GM12878 (cell line): Measurements from ENCODE around the gene COL26A1. TPM values are rescaled to one million over a fixed set of nuclear protein-coding genes. Genes with fewer than 3 reads are reported as not detected.

ENCODE experiments used
- ATAC-seq: fragments of 200-7000 bp; cut with Tn5 transposase; 3 replicates; pipeline ENCODE4 v1.9.1; 2020; ENCODE audit warnings: mild to moderate bottlenecking, moderate library complexity
- BruUV-seq: library from RNA; stranded (reverse); fragments of 400-500 nt; replicated peaks from 2 replicates; lab custom pipeline; 2021; lab: Mats Ljungman, UMichigan
- CTCF ChIA-PET: fragments of 300-600 bp; sonication (Branson Sonifier 250); formaldehyde crosslinking; extraction: SDS; loops from one replicate; lab custom pipeline; 2021; ENCODE audit warnings: inconsistent platforms; lab: Yijun Ruan, JAX
- POLR2A ChIA-PET: fragments of 350-600 bp; formaldehyde crosslinking; extraction: SDS; loops from one replicate; lab custom pipeline; 2021; ENCODE audit warnings: inconsistent platforms; lab: Charles Lee
- RAD21 ChIA-PET: fragments of 300-600 bp; sonication (Branson Sonifier 250); formaldehyde crosslinking; loops from one replicate; lab custom pipeline; 2023; ENCODE audit warnings: antibody characterized with exemption; ENCODE audit not compliant: unreplicated experiment; lab: Charles Lee
- SMC1A ChIA-PET: fragments of 300-600 bp; sonication (Branson Sonifier 250); formaldehyde crosslinking; loops from one replicate; lab custom pipeline; 2023; ENCODE audit not compliant: unreplicated experiment, uncharacterized antibody; lab: Charles Lee
- DNase-seq: peaks from one replicate; pipeline ENCODE4 v3.0.0-alpha.2; 2011; ENCODE audit warnings: low read depth, low spot score
- FAIRE-seq: peaks from 3 replicates; lab custom pipeline; 2011; peaks lifted over from hg19 to GRCh38; lab: Jason Lieb, UNC
- H2AFZ ChIP-seq: 2 replicates; pipeline ENCODE4 v1.6.0; 2011; ENCODE audit warnings: low read depth, low read length, control low read depth; ENCODE audit not compliant: control insufficient read depth
- H3K27ac ChIP-seq: 2 replicates; pipeline ENCODE4 v1.5.1; 2011; ENCODE audit warnings: control low read depth; ENCODE audit not compliant: control insufficient read depth, insufficient read depth
- H3K27me3 ChIP-seq, 2 experiments: replicated peaks in 1 of 2; 2 replicates each; pipeline versions ENCODE4 v1.6.0 to v1.6.1; 2011; ENCODE audit warnings: low read length in 1 of 2; ENCODE audit not compliant: control insufficient read depth in 2 of 2, insufficient read depth in 2 of 2
- H3K36me3 ChIP-seq, 2 experiments: 2 replicates each; pipeline ENCODE4 v1.5.1; 2011; ENCODE audit warnings: low read length in 1 of 2; ENCODE audit not compliant: control insufficient read depth in 2 of 2, insufficient read depth in 2 of 2
- H3K4me1 ChIP-seq: 2 replicates; pipeline ENCODE4 v1.6.1; 2011; ENCODE audit warnings: mild to moderate bottlenecking, low read length, moderate library complexity, mixed read lengths; ENCODE audit not compliant: control insufficient read depth, insufficient read depth
- H3K4me2 ChIP-seq: 2 replicates; pipeline ENCODE4 v1.6.0; 2011; ENCODE audit warnings: control low read depth; ENCODE audit not compliant: control insufficient read depth, insufficient read depth
- H3K4me3 ChIP-seq: fragments of 200-600 bp; sonication (generic); 2 replicates; pipeline ENCODE4 v1.5.1; 2016
- H3K79me2 ChIP-seq: 2 replicates; pipeline ENCODE4 v1.6.0; 2011; ENCODE audit warnings: low read length; ENCODE audit not compliant: control insufficient read depth, insufficient read depth
- H3K9ac ChIP-seq: 2 replicates; pipeline ENCODE4 v1.8.0; 2011; ENCODE audit warnings: low read length, control low read depth, mixed read lengths; ENCODE audit not compliant: control insufficient read depth, insufficient read depth
- H3K9me3 ChIP-seq: replicated peaks from 3 replicates; pipeline ENCODE4 v1.5.1; 2011; ENCODE audit warnings: mild to moderate bottlenecking, low read length; ENCODE audit not compliant: control insufficient read depth, insufficient read depth
- H4K20me1 ChIP-seq: 2 replicates; pipeline ENCODE4 v1.6.0; 2011; ENCODE audit not compliant: control insufficient read depth, insufficient read depth
- CEBPB ChIP-seq, 2 experiments: fragments of 150-350 bp in 1 of 2; IDR thresholded peaks; 2 replicates each; pipeline ENCODE4 v1.6.1; 2012 to 2014; ENCODE audit warnings: low read depth in 2 of 2, low read length in 2 of 2, borderline replicate concordance in 1 of 2, inconsistent platforms in 1 of 2
- CEBPZ ChIP-seq: fragments of 150-350 bp; IDR thresholded peaks from 2 replicates; pipeline ENCODE4 v1.6.1; 2016; ENCODE audit warnings: low read depth, low read length
- CTCF ChIP-seq, 3 experiments: IDR thresholded peaks in 2 of 3; conservative IDR thresholded peaks in 1 of 3; 2 replicates each; pipeline ENCODE4 v1.5.1; 2011; ENCODE audit warnings: low read depth in 3 of 3, low read length in 3 of 3, mild to moderate bottlenecking in 3 of 3, control low read depth in 2 of 3, moderate library complexity in 2 of 3, inconsistent platforms in 1 of 3, mixed read lengths in 1 of 3; ENCODE audit not compliant: control insufficient read depth in 2 of 3, insufficient read depth in 1 of 3; ENCODE audit errors: extremely low read depth in 1 of 3
- ELK1 ChIP-seq: IDR thresholded peaks from 2 replicates; pipeline ENCODE4 v1.6.1; 2012; ENCODE audit warnings: low read depth, low read length, improper control_type of control experiment
- HCFC1 ChIP-seq: fragments of 150-350 bp; IDR thresholded peaks from 2 replicates; pipeline ENCODE4 v1.6.1; 2014; ENCODE audit warnings: low read length
- REST ChIP-seq: IDR thresholded peaks from 2 replicates; pipeline ENCODE4 v1.6.1; 2012; ENCODE audit warnings: mild to moderate bottlenecking, low read depth, low read length
- ZNF217 ChIP-seq: fragments of 450-650 bp; IDR thresholded peaks from 2 replicates; pipeline ENCODE4 v1.6.1; 2017; ENCODE audit warnings: antibody characterized with exemption, mild to moderate bottlenecking
- ZSCAN29 ChIP-seq: fragments of 450-650 bp; IDR thresholded peaks from 2 replicates; pipeline ENCODE4 v1.6.1; 2017; ENCODE audit warnings: mild to moderate bottlenecking, moderate library complexity
- WGBS: methylation state at CpG from one replicate; pipeline ENCODE4 v1.1.6; 2016; ENCODE audit warnings: low lambda C conversion rate; ENCODE audit not compliant: insufficient replicate concordance, insufficient coverage; ENCODE audit errors: missing lambda C conversion rate; 5-methylcytosine and 5-hydroxymethylcytosine counted together
- in situ Hi-C: fragments of 300-500 bp; cut with MboI; formaldehyde crosslinking; loops from 9 replicates; pipeline ENCODE4 v1.14.3; 2018; ENCODE audit warnings: mixed read lengths
- intact Hi-C: fragments of 100-400 bp; cut with micrococcal nuclease; formaldehyde crosslinking; loops from one replicate; pipeline ENCODE4 v1.14.2; 2022; ENCODE audit not compliant: unreplicated experiment
- polyA plus RNA-seq, 11 experiments: library from polyadenylated mRNA; depleted of rRNA in 4 of 11; unstranded in 6 of 11; stranded (reverse) in 5 of 11; fragments of >200 nt; fragmentation: Nextera tagmentation in 4 of 11; fragmentation: Illumina TruSeq in 1 of 11; extraction: Ambion mirVana in 4 of 11; extraction: Trizol in 1 of 11; gene quantifications; 1 replicate in 1 of 11; 2 replicates in 10 of 11; pipeline versions ENCODE4 v1.2.1 to v1.2.3, GENCODE V29; 2011 to 2016; ENCODE audit warnings: inconsistent platforms in 2 of 11, missing spikeins in 2 of 11, low read depth in 1 of 11
- total RNA-seq, 4 experiments: library from RNA; depleted of rRNA in 3 of 4; stranded (reverse); fragments of >200 nt in 3 of 4; fragmentation: Illumina TruSeq in 1 of 4; extraction: Trizol in 1 of 4; gene quantifications; 2 replicates each; pipeline versions ENCODE4 v1.2.1 to v1.2.3, GENCODE V29; 2013 to 2021

Gene COL26A1
- total and polyA plus RNA-seq, 10 of the 15 experiments (the other 5 are each of a cell fraction or from before 2014, with no cell fraction given) = 0.08 TPM; not detected in 9

- ATAC-seq (no peak), FAIRE-seq (no peak)
- Histone ChIP-seq H3K4me3 (no peak overlapping the region), H3K36me3 (no peaks in the 10 kb centered on the region), H4K20me1 (no peaks in the 10 kb centered on the region)
- CTCF ChIA-PET = interaction anchor here (1.2 to 1.6 kb wide), 2 partner anchors 7 to 9 kb away, joined by 3 to 4 read pairs; no protein-coding TSS in a partner anchor
- SMC1A ChIA-PET = no interaction called here
- RAD21 ChIA-PET = no interaction called here
- intact Hi-C loops = no loop called here
- TF ChIP-seq CEBPZ = no peak
- no peak for TF ChIP-seq ZNF217
- TF ChIP-seq ELK1 = no peak
- no peak for TF ChIP-seq REST
- no peak for TF ChIP-seq ZSCAN29
- no peak for TF ChIP-seq CEBPB (IDR thresholded peaks at IDR 0.05; ENCODE audit: borderline replicate concordance in 1 of 2, low read depth in 2 of 2, low read length in 2 of 2)
- TF ChIP-seq HCFC1 = no peak
- no peak for TF ChIP-seq CTCF (IDR thresholded peaks at IDR 0.05 in 2 of 3, conservative IDR thresholded peaks at IDR 0.05 in 1 of 3; ENCODE audit: control insufficient read depth in 2 of 3, extremely low read depth in 1 of 3, insufficient read depth in 1 of 3, low read depth in 3 of 3, low read length in 3 of 3)
- TF ChIP-seq, all 136 proteins: peak for 0
- no peak overlapping the region for H3K4me2 ChIP-seq
- H3K9me3 ChIP-seq = no peaks in the 10 kb centered on the region
- H3K79me2 ChIP-seq = no peaks in the 10 kb centered on the region
- DNase-seq = no peak
- H3K27me3 ChIP-seq = no peaks in the 10 kb centered on the region
- in situ Hi-C loops = no loop called here
- H3K4me1 ChIP-seq = no peaks in the 10 kb centered on the region
- WGBS = 0% methylated on average over 3 of the region's 3 CpGs
- BruUV-seq = no TSS peak
- no peak overlapping the region for H3K9ac ChIP-seq
- no peak overlapping the region for H2AFZ ChIP-seq
- POLR2A ChIA-PET = no interaction called here
- H3K27ac ChIP-seq = no peak overlapping the region
Measured at GRCh38 chr7:101594790-101595189, 232.1 kb downstream of the COL26A1 start.
